ENCODE measurements around the gene LAMB3.
A peak's percentile ranks its signal among the peaks of the same experiment; 100 is the strongest.
"Not testable (repeated sequence)": the region's sequence is repeated elsewhere in the genome, so short reads cannot be mapped to it uniquely, and the experiment has no call there.

The LAMB3 gene

DNA sequence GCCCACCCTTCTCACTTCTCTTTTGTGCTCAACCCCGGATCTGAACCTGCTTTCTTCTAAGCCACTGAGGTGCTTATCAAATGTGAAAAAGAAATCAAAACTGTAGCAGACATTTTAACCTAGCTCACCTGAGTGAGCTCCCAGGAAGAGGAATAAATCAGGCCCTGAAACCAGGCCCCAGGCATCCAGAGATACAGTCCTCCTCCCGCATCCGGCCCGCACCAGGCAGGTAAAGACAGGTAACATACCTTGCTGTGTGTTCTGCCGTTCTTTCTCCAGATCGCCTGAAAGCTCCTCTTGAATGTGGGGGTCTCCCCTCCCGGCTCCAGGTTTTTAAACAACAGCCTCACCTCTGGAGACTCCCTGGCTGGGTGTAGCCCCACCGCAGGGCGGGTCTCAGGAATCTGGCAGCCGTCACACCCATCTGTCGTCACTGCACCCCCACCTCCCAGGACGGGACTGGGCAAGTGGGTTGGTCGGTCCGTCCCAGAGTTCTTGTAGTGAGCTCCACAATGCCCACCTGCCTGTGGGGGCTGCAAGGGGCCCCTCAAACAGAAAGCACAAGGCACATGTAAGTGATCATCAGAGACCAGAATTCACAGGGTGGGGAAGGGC lies at the start of gene LAMB3:
LAMB3 (minus strand) TSS at position 305 of the 615 bp plus-strand sequence. CDS start 1,481 bp downstream, outside the sequence.
- FAIRE-seq = no peak
- DNase-seq (ENCODE audit: extremely low spot score, insufficient read length, low read depth) = no peak

DNA sequence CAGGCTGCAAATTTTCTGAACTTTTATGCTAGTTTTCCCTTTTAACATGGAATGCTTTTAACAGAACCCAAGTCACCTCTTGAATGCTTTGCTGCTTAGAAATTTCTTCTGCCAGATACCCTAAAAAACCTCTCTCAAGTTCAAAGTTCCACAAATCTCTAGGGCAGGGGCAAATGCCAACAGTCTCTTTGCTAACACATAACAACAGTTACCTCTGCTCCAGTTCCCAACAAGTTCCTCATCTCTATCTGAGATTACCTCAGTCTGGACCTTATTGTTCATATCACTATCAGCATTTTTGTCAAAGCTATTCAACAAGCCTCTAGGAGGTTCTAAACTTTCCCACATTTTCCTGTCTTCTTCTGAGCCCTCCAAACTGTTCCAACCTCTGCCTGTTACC lies 48.5 kb upstream of the LAMB3 start:
- not testable (repeated sequence) for FAIRE-seq; DNase-seq (ENCODE audit: extremely low spot score, insufficient read length, low read depth)

DNA sequence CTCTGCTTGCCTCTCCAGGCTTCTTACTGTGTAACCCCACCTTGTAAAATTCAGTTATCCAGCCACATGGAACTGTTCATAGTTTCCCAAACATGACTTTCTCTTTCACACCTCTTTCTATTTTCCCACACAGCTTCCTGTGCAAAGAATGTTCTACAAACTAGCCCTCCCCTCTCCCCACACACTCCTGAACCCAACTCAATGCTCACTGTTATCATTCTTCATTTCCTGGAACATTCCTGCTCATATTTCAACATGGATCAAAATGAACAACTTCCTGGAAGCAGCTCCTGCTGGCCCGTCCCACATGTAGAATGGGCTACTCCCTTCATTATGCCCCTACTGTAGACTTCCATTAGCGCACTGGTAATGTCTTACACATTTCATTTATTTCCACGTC lies 44.9 kb upstream of the LAMB3 start:
- FAIRE-seq (no peak), DNase-seq (ENCODE audit: extremely low spot score, insufficient read length, low read depth) (no peak)

DNA sequence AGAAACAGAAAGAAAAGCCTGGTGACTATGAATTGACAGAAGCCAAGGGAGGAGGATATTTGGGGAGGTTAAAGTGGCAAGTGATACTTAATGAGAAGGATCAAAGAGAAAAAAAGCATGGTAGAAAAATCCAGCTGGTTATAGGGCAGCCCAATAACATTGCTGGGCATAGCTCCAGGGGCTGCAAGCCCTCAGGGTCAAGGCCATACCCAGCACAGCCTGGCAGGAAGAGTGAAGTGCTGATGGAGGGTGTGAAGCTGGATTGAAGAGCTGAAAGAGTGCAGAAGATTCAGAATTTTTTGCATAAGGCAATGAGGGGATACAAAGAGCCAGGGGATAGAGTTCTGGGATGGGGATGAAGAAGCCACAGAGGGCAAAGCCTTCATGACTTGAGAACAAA lies 44.4 kb upstream of the LAMB3 start:
- no peak for DNase-seq (ENCODE audit: extremely low spot score, insufficient read length, low read depth)

DNA sequence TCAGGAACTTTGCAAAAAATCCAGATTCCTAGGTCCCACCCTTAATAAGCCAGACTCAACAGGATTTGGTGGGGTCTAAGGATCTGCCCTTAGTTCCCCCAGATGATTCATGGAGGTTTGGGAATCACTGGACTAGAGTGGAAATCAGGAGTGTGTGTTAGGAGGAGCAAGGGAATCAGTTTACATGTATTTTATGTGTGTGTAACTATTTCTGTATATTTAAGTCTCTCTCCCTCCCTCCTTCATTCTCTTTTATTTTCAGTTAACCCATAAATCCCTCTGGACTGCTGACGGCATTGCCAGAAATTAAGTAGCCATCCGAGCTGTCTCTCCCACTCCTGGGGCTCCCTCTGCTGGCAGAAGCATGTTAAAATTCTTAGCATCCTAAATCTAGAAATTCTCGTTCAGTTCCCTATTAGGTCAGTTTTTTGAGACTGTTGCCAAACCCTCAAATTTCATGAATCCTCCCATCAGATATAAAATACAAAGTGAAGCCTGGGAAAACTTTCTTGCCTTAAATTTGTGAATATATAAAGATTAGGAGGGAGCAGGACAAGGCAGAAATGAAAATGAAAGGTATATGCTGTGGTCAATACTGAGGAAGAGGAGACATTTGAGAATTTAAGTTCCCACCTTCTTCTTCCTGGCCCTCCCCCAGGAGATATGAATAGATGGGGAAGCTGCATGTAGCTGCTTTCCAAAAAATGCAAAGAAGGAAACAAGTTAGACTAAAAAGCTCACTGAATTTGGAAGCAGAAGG lies 40.7 kb upstream of the LAMB3 start:
- DNase-seq (ENCODE audit: extremely low spot score, insufficient read length, low read depth) (peak; percentile 46), FAIRE-seq (peak; percentile 85)

More for the DNA sequence above, 44.4 kb upstream of the LAMB3 start:
- FAIRE-seq = no peak

DNA sequence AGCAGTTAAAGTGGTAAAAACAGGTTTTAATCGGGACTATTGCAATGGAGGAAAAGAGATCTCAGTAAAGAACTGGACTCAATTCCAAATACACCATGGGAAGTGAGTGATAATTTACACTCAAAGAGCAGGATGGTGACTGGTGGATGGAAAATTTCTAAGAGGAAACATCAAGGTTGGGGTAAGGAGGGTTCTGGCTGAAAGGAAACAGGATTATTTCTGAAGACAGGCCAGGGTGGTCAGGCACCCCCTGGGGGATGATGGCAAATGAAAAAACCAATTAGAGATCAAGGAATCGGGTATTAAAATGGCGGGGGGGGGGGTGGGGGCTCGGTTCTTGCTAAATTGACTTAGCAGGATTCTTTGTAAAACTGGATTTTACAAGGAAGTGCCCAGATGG lies 40.1 kb upstream of the LAMB3 start:
- no peak for FAIRE-seq
- no peak for DNase-seq (ENCODE audit: extremely low spot score, insufficient read length, low read depth)

DNA sequence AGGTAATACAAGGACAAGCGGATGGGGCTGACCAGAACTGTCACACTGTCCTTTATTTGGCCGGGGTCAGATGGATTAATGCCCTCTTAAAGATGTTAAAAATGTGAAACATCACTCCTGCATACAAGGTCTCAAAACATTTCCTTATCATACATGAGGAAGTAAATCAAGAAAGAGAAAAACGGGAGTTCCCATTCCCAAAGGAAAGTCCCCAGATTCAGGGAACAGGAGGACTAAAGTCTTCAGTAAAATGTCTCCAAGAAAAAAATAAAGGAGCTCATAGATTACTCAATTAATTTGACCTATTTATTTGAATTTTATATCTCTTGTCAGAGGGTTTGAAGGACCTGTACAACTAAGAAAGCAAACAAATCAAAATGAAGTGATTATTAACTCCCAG lies 39.0 kb upstream of the LAMB3 start:
- FAIRE-seq (no peak), DNase-seq (ENCODE audit: extremely low spot score, insufficient read length, low read depth) (no peak)

DNA sequence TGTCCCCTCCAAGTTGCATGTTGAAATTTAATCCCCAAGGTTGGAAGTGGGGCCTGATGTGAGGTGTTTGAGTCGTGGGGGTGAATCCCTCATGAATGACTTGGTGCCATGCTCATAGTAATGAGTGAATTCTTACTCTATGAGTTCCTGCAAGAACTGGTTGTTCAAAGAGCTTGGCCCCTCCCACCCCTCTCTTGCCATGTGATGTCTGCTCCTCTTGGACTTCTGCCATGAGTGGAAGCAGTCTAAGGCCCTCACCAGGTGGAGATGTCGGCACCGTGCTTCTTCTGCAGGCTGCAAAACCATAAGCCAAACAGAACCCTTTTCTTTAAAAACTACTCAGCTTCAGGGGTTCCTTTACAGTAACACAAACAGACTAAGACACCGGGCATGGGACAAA lies 37.3 kb upstream of the LAMB3 start:
- DNase-seq (ENCODE audit: extremely low spot score, insufficient read length, low read depth) (no peak), FAIRE-seq (no peak)

DNA sequence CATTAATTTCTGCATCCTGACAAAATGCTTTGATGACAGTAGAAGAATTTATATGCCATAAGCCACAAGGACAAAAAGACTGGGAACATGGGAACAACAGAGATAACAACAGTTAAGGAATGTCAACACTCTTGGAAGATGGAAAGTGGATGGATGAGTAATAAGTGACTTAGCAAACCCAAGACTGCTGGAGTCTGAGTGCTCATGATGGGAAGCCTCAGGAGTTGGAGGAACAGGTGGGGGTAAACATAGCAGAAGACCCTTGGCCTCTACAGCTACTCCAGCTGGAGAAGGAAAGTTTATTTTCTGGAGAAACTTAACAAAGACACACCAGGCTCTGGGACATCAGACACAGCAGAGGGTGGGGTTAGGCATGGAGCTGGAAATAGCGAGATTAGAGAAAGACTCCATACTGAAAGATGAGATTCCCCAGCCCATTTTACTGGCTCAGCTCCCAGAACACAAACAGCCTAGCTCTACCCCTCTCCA lies 36.6 kb upstream of the LAMB3 start:
- FAIRE-seq (no peak), DNase-seq (ENCODE audit: extremely low spot score, insufficient read length, low read depth) (no peak)

DNA sequence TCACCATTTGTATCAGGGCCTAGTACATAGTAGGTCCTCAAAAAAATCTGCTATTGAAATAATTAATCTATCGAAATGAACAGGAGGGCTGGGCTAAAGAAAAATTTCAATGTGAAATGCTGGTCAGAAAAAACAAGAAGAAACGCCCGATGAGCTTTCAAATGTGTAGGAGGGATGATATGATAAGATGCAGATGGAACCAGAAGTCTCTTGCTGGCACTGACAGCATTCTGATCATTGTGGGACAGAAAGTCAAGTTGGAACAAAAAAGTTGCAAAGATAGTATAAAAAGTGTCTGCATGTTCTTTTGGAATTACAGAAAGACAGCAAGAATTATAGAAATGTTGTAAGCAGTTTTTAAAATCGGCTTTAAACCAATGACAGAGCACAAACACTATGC lies 34.1 kb upstream of the LAMB3 start:
- no peak for DNase-seq (ENCODE audit: extremely low spot score, insufficient read length, low read depth)
- FAIRE-seq = no peak

DNA sequence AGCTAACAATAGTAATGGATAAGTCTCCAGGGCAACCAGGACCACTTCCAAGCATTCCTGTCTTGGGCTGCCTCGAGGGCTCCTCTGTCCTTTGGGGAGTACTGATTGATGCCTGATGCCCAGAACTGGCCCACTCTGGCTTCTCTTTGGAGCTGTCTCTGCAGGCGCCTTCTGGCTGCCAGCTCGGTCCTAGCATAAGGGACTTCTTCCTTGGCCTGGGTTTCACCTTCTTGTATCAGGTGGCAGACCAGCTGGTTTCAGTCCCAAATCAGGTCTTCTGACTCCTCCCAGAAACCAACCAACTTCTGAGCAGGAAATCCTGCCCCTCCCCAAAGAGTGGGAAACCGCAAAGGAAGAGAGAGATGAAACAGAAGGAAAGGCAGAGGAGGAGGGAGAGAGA lies 33.6 kb upstream of the LAMB3 start:
- peak; percentile 21 for FAIRE-seq
- no peak for DNase-seq (ENCODE audit: extremely low spot score, insufficient read length, low read depth)

DNA sequence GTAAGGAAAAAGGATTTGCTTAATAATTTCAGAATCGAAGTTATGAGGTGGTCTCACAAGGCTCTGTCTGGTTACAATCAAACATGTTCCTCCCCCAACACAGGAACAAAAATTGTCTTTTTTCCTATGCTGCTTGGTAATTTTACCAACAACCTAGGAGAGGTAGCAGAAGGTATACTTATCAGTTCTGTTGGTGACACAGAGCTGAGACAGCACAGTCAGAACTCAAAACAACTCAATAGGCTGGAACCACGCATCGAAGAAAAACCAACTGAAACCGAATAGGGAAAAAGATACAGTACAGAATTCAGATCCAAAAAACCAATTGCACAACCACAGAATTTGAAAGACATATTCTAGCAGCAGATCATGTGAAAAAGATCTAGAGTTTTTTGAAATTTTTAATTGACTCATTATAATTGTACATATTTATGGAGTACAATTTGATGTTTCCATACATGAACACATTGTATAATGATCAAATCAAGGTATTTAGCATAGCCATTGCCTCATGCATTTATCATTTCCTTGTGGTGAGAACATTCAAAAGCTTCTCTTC lies 26.8 kb upstream of the LAMB3 start:
- no peak for DNase-seq (ENCODE audit: extremely low spot score, insufficient read length, low read depth)
- no peak for FAIRE-seq

DNA sequence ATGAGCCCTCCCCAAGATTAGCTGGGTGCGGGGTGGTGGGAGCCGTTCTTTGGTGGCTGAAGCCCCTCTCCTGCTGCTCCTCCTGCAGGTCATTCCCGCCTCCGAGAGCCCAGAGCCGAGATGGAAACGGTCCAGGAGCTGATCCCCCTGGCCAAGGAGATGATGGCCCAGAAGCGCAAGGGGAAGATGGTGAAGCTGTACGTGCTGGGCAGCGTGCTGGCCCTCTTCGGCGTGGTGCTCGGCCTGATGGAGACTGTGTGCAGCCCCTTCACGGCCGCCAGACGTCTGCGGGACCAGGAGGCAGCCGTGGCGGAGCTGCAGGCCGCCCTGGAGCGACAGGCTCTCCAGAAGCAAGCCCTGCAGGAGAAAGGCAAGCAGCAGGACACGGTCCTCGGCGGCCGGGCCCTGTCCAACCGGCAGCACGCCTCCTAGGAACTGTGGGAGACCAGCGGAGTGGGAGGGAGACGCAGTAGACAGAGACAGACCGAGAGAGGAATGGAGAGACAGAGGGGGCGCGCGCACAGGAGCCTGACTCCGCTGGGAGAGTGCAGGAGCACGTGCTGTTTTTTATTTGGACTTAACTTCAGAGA lies 23.4 kb upstream of the LAMB3 start:
- DNase-seq (ENCODE audit: extremely low spot score, insufficient read length, low read depth) (no peak), FAIRE-seq (no peak)

DNA sequence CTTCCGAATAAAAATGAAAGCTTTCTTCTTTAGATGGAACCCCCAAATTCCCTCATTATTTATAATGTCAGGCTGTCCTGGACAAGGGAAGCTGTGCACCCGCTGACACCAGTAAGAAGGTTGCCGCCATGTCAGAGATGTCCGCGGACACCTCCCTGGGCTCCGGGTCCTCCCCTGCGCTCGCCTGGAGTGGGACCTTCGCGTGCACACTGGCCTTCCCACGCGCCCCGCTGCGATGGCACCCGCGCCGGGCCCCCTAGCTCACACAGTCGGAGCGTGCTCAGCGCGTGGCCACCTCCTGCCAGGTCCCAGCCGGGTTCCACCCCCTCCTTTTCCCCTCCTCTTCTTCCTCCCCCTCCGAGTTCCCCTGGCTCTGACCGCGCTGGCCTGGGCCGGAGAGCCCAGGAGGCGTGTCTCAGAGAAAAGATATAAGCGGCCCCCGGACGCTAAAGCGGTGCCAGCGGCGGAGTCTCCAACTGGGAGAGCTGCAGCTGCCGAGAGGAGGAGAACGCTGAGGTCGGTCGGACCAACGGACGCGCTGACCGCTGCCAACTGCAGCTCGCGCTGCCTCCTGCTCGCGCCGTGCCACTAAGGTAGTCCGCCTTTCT lies 22.8 kb upstream of the LAMB3 start, which contains the start of gene G0S2:
G0S2 (plus strand) TSS at position 456 of the 608 bp plus-strand sequence. CDS start 273 bp downstream, outside the sequence.
- FAIRE-seq = no peak
- no peak for DNase-seq (ENCODE audit: extremely low spot score, insufficient read length, low read depth)

DNA sequence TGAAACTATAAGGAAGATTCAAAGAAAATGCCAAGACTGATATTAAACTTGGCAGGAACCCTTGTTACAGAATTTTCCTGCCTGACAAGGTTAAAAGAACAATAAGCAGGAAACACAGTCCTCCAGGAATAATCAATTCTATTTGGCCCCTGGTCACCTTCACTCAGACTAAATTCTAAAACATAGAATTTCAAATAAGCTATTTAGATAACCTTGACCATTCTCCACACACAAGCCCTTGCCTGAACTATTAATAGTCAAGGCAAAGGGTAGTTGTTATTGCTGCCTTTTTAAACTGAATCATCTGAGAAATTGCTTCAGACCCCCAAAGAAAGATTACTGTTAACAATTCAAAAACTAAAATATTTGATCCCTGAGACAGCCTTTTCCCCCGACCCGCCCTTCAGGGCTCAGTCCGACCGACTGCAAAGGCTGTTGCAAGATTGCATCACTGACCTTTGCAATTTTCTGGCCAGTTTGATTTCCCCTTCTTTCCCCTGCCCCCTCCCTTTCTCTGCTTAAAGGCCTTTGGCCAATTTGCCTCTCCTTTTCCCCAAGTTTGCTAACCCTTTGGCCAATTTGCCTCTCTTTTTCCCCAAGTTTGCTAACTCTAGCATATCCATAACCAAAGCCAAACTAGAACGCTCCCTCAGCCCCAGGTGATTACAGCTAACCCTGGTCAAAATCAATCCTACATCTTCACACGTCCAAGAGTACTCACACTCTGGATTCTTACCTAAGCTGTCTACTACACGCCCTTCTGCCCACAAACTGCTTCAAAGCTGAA lies 21.6 kb upstream of the LAMB3 start:
- FAIRE-seq = no peak
- no peak for DNase-seq (ENCODE audit: extremely low spot score, insufficient read length, low read depth)

DNA sequence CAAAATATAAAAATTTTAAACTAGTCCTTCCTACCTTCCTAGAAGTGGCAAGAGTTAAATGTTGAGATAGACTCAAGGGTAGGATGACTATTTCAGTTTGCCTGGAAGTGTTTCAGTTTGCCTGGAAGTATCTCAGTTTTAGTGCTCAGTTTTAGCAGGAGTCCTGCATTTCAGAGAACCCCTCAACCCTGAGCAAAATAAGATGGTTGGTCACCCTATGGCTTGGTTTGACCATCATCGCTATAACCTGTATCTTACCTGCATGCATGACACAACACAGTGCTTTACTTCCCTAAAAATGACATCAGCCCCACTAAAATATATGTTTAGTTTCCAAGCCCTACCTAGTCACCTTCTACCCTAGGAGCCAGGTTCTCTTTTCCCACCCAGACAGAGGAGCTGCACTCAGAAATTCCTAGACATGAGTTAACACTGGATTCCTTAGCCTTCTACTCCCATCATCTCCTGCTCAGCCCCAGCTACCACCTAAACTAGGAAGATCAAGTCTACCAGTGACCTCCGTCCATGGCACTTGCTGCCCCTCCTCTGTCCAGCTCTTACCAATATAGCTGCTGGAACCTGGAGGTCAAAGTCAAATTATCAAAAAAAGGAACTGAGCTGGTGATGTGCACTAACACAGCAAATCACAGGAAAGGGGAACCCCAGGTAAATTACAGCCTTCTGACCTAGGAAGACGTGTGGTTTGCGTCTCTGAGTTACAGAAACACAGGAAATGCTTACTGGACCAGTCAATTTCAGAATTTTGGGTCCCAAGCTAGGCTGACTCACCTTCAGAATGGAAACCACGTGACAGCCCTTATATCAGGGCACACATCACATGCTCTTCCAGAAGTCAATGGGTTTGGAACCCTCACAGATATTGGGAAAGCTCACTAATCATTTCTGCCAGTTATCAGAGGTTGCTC lies 20.7 kb upstream of the LAMB3 start:
- FAIRE-seq (peak; percentile 91), DNase-seq (ENCODE audit: extremely low spot score, insufficient read length, low read depth) (peak; percentile 62)

DNA sequence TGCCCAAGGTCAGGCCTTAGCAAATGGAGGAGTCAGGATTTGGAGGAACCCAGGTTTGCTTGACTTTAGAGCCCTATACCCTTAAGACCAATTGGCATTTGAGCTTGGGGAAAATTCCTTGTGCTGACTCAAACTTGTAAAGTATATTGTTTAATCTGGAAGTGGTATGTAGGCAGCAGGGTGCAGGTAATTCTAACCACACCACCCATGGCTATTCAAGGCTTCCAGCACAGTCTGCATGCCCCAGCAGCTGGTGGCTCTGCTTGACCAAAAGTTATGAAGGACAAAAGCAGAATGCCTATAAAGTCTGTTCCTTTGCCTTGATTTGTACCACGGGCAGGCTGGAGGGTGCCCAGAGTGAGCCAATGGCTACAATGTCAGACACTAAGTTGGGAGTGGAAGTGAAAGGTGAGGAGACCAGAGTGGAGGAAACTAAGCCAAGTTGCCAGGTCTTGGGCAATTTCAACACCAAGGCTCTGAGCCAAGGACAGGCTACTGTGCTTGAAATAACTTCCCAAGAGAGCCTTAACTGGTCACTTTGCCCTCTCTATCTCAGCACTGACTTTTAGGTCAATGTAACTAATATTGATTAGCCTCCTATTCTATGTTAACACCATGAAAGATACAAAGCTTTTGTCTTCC lies 18.3 kb upstream of the LAMB3 start:
- no peak for FAIRE-seq
- DNase-seq (ENCODE audit: extremely low spot score, insufficient read length, low read depth) = no peak

DNA sequence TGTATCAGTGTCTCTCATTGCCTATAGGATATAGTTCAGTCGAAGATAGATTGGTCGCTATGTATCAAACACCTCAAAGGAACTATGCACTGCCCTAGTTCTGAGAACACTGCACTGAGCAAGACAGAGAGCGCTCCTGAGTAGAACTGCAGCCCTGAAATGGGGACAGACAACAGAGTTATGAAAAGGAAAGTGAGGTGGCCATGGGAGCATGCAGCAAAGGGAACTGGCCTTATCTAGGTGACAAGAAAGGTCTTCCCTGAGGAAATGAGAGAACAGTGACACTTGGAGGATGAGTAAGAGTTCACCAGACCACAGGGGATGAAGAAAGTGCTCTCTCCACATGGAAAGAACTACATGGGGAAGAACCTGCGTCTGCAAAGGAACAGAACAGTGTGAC lies 15.5 kb upstream of the LAMB3 start:
- DNase-seq (ENCODE audit: extremely low spot score, insufficient read length, low read depth) (no peak), FAIRE-seq (no peak)
